GM12878 (cell line): ENCODE results near the gene PRKCZ. TPM values are rescaled to one million over a fixed set of nuclear protein-coding genes. Genes with fewer than 3 reads are reported as not detected.

Source experiments
- ATAC-seq: fragments of 200-7000 bp; cut with Tn5 transposase; 3 replicates; pipeline ENCODE4 v1.9.1; 2020; ENCODE audit warnings: mild to moderate bottlenecking, moderate library complexity
- BruUV-seq: library from RNA; stranded (reverse); fragments of 400-500 nt; replicated peaks from 2 replicates; lab custom pipeline; 2021; lab: Mats Ljungman, UMichigan
- CTCF ChIA-PET: fragments of 300-600 bp; sonication (Branson Sonifier 250); formaldehyde crosslinking; extraction: SDS; loops from one replicate; lab custom pipeline; 2021; ENCODE audit warnings: inconsistent platforms; lab: Yijun Ruan, JAX
- POLR2A ChIA-PET: fragments of 350-600 bp; formaldehyde crosslinking; extraction: SDS; loops from one replicate; lab custom pipeline; 2021; ENCODE audit warnings: inconsistent platforms; lab: Charles Lee
- RAD21 ChIA-PET: fragments of 300-600 bp; sonication (Branson Sonifier 250); formaldehyde crosslinking; loops from one replicate; lab custom pipeline; 2023; ENCODE audit warnings: antibody characterized with exemption; ENCODE audit not compliant: unreplicated experiment; lab: Charles Lee
- SMC1A ChIA-PET: fragments of 300-600 bp; sonication (Branson Sonifier 250); formaldehyde crosslinking; loops from one replicate; lab custom pipeline; 2023; ENCODE audit not compliant: unreplicated experiment, uncharacterized antibody; lab: Charles Lee
- DNase-seq: peaks from one replicate; pipeline ENCODE4 v3.0.0-alpha.2; 2011; ENCODE audit warnings: low read depth, low spot score
- FAIRE-seq: peaks from 3 replicates; lab custom pipeline; 2011; peaks lifted over from hg19 to GRCh38; lab: Jason Lieb, UNC
- H2AFZ ChIP-seq: 2 replicates; pipeline ENCODE4 v1.6.0; 2011; ENCODE audit warnings: low read depth, low read length, control low read depth; ENCODE audit not compliant: control insufficient read depth
- H3K27ac ChIP-seq: 2 replicates; pipeline ENCODE4 v1.5.1; 2011; ENCODE audit warnings: control low read depth; ENCODE audit not compliant: control insufficient read depth, insufficient read depth
- H3K27me3 ChIP-seq, 2 experiments: replicated peaks in 1 of 2; 2 replicates each; pipeline versions ENCODE4 v1.6.0 to v1.6.1; 2011; ENCODE audit warnings: low read length in 1 of 2; ENCODE audit not compliant: control insufficient read depth in 2 of 2, insufficient read depth in 2 of 2
- H3K36me3 ChIP-seq, 2 experiments: 2 replicates each; pipeline ENCODE4 v1.5.1; 2011; ENCODE audit warnings: low read length in 1 of 2; ENCODE audit not compliant: control insufficient read depth in 2 of 2, insufficient read depth in 2 of 2
- H3K4me1 ChIP-seq: 2 replicates; pipeline ENCODE4 v1.6.1; 2011; ENCODE audit warnings: mild to moderate bottlenecking, low read length, moderate library complexity, mixed read lengths; ENCODE audit not compliant: control insufficient read depth, insufficient read depth
- H3K4me2 ChIP-seq: 2 replicates; pipeline ENCODE4 v1.6.0; 2011; ENCODE audit warnings: control low read depth; ENCODE audit not compliant: control insufficient read depth, insufficient read depth
- H3K4me3 ChIP-seq: fragments of 200-600 bp; sonication (generic); 2 replicates; pipeline ENCODE4 v1.5.1; 2016
- H3K79me2 ChIP-seq: 2 replicates; pipeline ENCODE4 v1.6.0; 2011; ENCODE audit warnings: low read length; ENCODE audit not compliant: control insufficient read depth, insufficient read depth
- H3K9ac ChIP-seq: 2 replicates; pipeline ENCODE4 v1.8.0; 2011; ENCODE audit warnings: low read length, control low read depth, mixed read lengths; ENCODE audit not compliant: control insufficient read depth, insufficient read depth
- H3K9me3 ChIP-seq: replicated peaks from 3 replicates; pipeline ENCODE4 v1.5.1; 2011; ENCODE audit warnings: mild to moderate bottlenecking, low read length; ENCODE audit not compliant: control insufficient read depth, insufficient read depth
- H4K20me1 ChIP-seq: 2 replicates; pipeline ENCODE4 v1.6.0; 2011; ENCODE audit not compliant: control insufficient read depth, insufficient read depth
- E2F8 ChIP-seq: fragments of 450-650 bp; IDR thresholded peaks from 2 replicates; pipeline ENCODE4 v1.6.1; 2018; ENCODE audit warnings: mild to moderate bottlenecking, low read depth, moderate library complexity; ENCODE audit not compliant: partially characterized antibody
- HDAC6 ChIP-seq: fragments of 200-600 bp; sonication (generic); IDR thresholded peaks from one replicate; pipeline ENCODE4 v1.8.0; 2017; ENCODE audit warnings: antibody characterized with exemption; ENCODE audit not compliant: unreplicated experiment
- LARP7 ChIP-seq: fragments of 450-650 bp; IDR thresholded peaks from 2 replicates; pipeline ENCODE4 v1.6.1; 2017; ENCODE audit warnings: mild to moderate bottlenecking
- MEF2A ChIP-seq: IDR thresholded peaks from 2 replicates; pipeline ENCODE4 v1.6.1; 2011; ENCODE audit warnings: low read depth, mild to moderate bottlenecking, low read length, moderate library complexity; ENCODE audit not compliant: insufficient read depth
- NBN ChIP-seq: fragments of 450-650 bp; IDR thresholded peaks from 2 replicates; pipeline ENCODE4 v1.6.1; 2016
- NFXL1 ChIP-seq: fragments of 450-650 bp; IDR thresholded peaks from 2 replicates; pipeline ENCODE4 v1.6.1; 2017; ENCODE audit warnings: antibody characterized with exemption, mild to moderate bottlenecking, borderline replicate concordance
- NFYB ChIP-seq: IDR thresholded peaks from 2 replicates; pipeline ENCODE4 v1.6.1; 2011; ENCODE audit warnings: low read depth, mild to moderate bottlenecking, low read length, improper control_type of control experiment, moderate library complexity; ENCODE audit not compliant: insufficient read depth
- PAX8 ChIP-seq: fragments of 450-650 bp; IDR thresholded peaks from 2 replicates; pipeline ENCODE4 v1.6.1; 2017; ENCODE audit warnings: mild to moderate bottlenecking, moderate library complexity
- RELA ChIP-seq: fragments of 450-650 bp; IDR thresholded peaks from 2 replicates; pipeline ENCODE4 v1.8.0; 2014; ENCODE audit warnings: borderline replicate concordance; ENCODE audit not compliant: partially characterized antibody
- SMARCA5 ChIP-seq: fragments of 450-650 bp; IDR thresholded peaks from 2 replicates; pipeline ENCODE4 v1.6.1; 2017; ENCODE audit warnings: mild to moderate bottlenecking
- SP1 ChIP-seq: IDR thresholded peaks from one replicate; pipeline ENCODE4 v1.6.1; 2011; ENCODE audit warnings: low read depth, low read length
- SREBF2 ChIP-seq: IDR thresholded peaks from 2 replicates; pipeline ENCODE4 v1.6.1; 2012; ENCODE audit warnings: mild to moderate bottlenecking, low read length
- SUPT20H ChIP-seq: IDR thresholded peaks from 2 replicates; pipeline ENCODE4 v1.6.1; 2011; ENCODE audit warnings: low read depth, mild to moderate bottlenecking, low read length, moderate library complexity, borderline replicate concordance; ENCODE audit not compliant: control insufficient read depth
- WGBS: methylation state at CpG from one replicate; pipeline ENCODE4 v1.1.6; 2016; ENCODE audit warnings: low lambda C conversion rate; ENCODE audit not compliant: insufficient replicate concordance, insufficient coverage; ENCODE audit errors: missing lambda C conversion rate; 5-methylcytosine and 5-hydroxymethylcytosine counted together
- in situ Hi-C: fragments of 300-500 bp; cut with MboI; formaldehyde crosslinking; loops from 9 replicates; pipeline ENCODE4 v1.14.3; 2018; ENCODE audit warnings: mixed read lengths
- intact Hi-C: fragments of 100-400 bp; cut with micrococcal nuclease; formaldehyde crosslinking; loops from one replicate; pipeline ENCODE4 v1.14.2; 2022; ENCODE audit not compliant: unreplicated experiment
- polyA plus RNA-seq, 11 experiments: library from polyadenylated mRNA; depleted of rRNA in 4 of 11; unstranded in 6 of 11; stranded (reverse) in 5 of 11; fragments of >200 nt; fragmentation: Nextera tagmentation in 4 of 11; fragmentation: Illumina TruSeq in 1 of 11; extraction: Ambion mirVana in 4 of 11; extraction: Trizol in 1 of 11; gene quantifications; 1 replicate in 1 of 11; 2 replicates in 10 of 11; pipeline versions ENCODE4 v1.2.1 to v1.2.3, GENCODE V29; 2011 to 2016; ENCODE audit warnings: inconsistent platforms in 2 of 11, missing spikeins in 2 of 11, low read depth in 1 of 11
- total RNA-seq, 4 experiments: library from RNA; depleted of rRNA in 3 of 4; stranded (reverse); fragments of >200 nt in 3 of 4; fragmentation: Illumina TruSeq in 1 of 4; extraction: Trizol in 1 of 4; gene quantifications; 2 replicates each; pipeline versions ENCODE4 v1.2.1 to v1.2.3, GENCODE V29; 2013 to 2021
- TF ChIP-seq, protein P1 (sequence below): IDR thresholded peaks from 2 replicates; pipeline ENCODE4 v1.6.1; 2011; ENCODE audit warnings: mild to moderate bottlenecking, low read depth, low read length, moderate library complexity; ENCODE audit not compliant: insufficient replicate concordance

Gene PRKCZ
- total and polyA plus RNA-seq, 10 of the 15 experiments (the other 5 are each of a cell fraction or from before 2014, with no cell fraction given): 0.05 to 1.9 (median 0.64) TPM; not detected in 1

- TF ChIP-seq E2F8: no peak
- no peak for TF ChIP-seq SREBF2
- TF ChIP-seq LARP7: no peak
- no peak for TF ChIP-seq NFYB
- TF ChIP-seq NBN: no peak
- no peak for TF ChIP-seq SMARCA5
- no peak for TF ChIP-seq MEF2A
- TF ChIP-seq SP1: no peak
- TF ChIP-seq HDAC6: no peak
- TF ChIP-seq RELA: no peak
- no peak for TF ChIP-seq SUPT20H
- TF ChIP-seq, protein P1, sequence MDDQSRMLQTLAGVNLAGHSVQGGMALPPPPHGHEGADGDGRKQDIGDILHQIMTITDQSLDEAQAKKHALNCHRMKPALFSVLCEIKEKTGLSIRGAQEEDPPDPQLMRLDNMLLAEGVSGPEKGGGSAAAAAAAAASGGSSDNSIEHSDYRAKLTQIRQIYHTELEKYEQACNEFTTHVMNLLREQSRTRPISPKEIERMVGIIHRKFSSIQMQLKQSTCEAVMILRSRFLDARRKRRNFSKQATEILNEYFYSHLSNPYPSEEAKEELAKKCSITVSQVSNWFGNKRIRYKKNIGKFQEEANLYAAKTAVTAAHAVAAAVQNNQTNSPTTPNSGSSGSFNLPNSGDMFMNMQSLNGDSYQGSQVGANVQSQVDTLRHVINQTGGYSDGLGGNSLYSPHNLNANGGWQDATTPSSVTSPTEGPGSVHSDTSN: no peak
- TF ChIP-seq PAX8: no peak
- TF ChIP-seq NFXL1: no peak
- Histone ChIP-seq H3K4me3 (no peak overlapping the region), H3K36me3 (no peaks in the 10 kb centered on the region), H3K79me2 (no peaks in the 10 kb centered on the region), H3K4me1 (no peaks in the 10 kb centered on the region), H3K4me2 (no peak overlapping the region), H3K9ac (no peak overlapping the region), H4K20me1 (no peaks in the 10 kb centered on the region), H3K27me3 (no peaks in the 10 kb centered on the region), H3K27ac (no peak overlapping the region), H2AFZ (no peak overlapping the region), H3K9me3 (no peaks in the 10 kb centered on the region)
- SMC1A ChIA-PET: no interaction called here
- ATAC-seq: no peak
- FAIRE-seq: no peak
- RAD21 ChIA-PET: interaction anchor here (0.6 to 1.4 kb wide), 2 partner anchors 26 to 131 kb away, joined by 3 to 5 read pairs; partner anchors contain the start of gene FAAP20
- WGBS: 37% methylated on average over 3 of the region's 3 CpGs
- DNase-seq: no peak
- intact Hi-C loops: no loop called here
- CTCF ChIA-PET: interaction anchor here (1.2 kb wide), 1 partner anchor 13 kb away, joined by 5 read pairs; no protein-coding TSS in a partner anchor
- POLR2A ChIA-PET: no interaction called here
- BruUV-seq: no TSS peak
- in situ Hi-C loops: no loop called here
These were observed 171.1 kb downstream of the PRKCZ start for GRCh38 chr1:2221271-2221670.
